Epithelial cell of esophagus (primary cell): ENCODE data around the gene AFF1.
A peak's percentile ranks its signal among the peaks of the same experiment; 100 is the strongest.

Experiments used
- DNase-seq: peaks from one replicate; pipeline ENCODE4 v3.0.0; 2010; ENCODE audit warnings: low read depth
- H3K4me3 ChIP-seq: 2 replicates; pipeline ENCODE4 v1.5.1; 2011; ENCODE audit warnings: mild to moderate bottlenecking, low read length, control low read depth
- CTCF ChIP-seq: IDR thresholded peaks from 2 replicates; pipeline ENCODE4 v1.5.1; 2011; ENCODE audit warnings: low read depth, mild to moderate bottlenecking, low read length, control low read depth, inconsistent platforms; ENCODE audit not compliant: insufficient read depth; ENCODE audit errors: missing control alignments

The AFF1 gene

GRCh38 chr4:87179751-87180150, 244.9 kb downstream of the AFF1 start:
- DNase-seq, result no peak
- no peak overlapping the region for H3K4me3 ChIP-seq
- no peak for TF ChIP-seq CTCF

DNA sequence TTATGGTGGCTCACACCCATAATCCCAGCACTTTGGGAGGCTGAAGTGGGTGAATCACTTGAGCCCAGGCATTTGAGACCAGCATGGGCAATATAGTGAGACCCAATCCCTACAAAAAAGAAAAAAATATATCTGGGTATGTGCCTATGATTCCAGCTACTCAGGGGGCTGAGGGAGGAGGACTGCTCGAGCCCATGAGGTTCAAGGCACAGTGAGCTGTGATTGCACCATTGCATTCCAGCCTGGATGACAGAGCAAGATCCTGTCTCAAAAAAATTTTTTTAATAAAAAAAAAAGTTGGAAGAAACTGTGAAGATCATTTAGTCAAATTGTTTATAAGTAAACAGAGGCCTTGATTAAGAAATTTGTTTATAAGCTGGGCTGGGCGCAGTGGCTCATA, 246.0 kb downstream of the AFF1 start:
- DNase-seq, result no peak
- no peak overlapping the region for H3K4me3 ChIP-seq
- no peak for TF ChIP-seq CTCF

DNA sequence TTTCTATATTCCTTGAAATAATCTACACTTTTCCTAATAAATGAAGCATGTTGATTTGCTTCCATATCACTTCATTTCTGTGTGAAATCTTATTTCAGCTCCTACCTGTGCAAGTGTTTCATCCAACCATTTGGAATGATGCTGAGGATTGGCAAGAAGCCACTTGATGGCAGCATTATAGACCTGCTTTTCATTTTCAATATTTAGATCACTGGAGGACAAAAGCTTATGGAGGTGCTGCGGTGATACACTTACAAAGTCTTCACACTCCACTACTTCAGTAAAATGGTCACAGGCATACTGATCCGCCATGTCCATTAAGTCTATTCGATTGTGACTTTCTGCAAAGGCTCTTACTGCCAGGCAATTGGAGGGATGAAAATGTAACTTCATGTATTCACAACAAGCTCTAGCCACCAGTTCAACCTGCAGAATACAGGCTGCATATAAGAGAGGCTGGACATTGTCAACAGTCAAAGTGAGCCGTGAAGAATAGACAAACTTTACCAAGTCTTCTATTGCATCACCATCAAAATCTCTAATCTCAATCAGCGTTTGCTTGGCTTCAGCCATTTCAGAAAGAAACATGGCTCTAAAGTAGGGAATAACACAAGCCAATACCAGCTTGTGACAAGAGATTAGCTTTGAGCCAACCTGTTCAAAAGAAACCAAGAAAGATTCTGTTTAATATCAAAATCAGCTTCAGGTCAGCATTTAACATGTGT, 250.5 kb downstream of the AFF1 start:
- TF ChIP-seq CTCF, result no peak
- no peak for DNase-seq
- H3K4me3 ChIP-seq, result no peak overlapping the region

- TF ChIP-seq CTCF, result no peak
- peak; percentile 5 for DNase-seq
- H3K4me3 ChIP-seq, result no peak overlapping the region
Measured at GRCh38 chr4:87188048-87188447, 253.2 kb downstream of the AFF1 start.

- H3K4me3 ChIP-seq, result no peak overlapping the region
- DNase-seq, result no peak
- no peak for TF ChIP-seq CTCF
Measured at GRCh38 chr4:87188932-87189331, 254.1 kb downstream of the AFF1 start.
